ENCODE measurements around the gene C10orf53.

The C10orf53 gene

GRCh38 chr10:49688920-49689319 lies 9.5 kb downstream of the C10orf53 start:
- TF ChIP-seq EZH2phosphoT487 (IDR thresholded peaks at IDR 0.05; ENCODE audit: borderline replicate concordance, low read length), result no peak
- TF ChIP-seq, protein P1, sequence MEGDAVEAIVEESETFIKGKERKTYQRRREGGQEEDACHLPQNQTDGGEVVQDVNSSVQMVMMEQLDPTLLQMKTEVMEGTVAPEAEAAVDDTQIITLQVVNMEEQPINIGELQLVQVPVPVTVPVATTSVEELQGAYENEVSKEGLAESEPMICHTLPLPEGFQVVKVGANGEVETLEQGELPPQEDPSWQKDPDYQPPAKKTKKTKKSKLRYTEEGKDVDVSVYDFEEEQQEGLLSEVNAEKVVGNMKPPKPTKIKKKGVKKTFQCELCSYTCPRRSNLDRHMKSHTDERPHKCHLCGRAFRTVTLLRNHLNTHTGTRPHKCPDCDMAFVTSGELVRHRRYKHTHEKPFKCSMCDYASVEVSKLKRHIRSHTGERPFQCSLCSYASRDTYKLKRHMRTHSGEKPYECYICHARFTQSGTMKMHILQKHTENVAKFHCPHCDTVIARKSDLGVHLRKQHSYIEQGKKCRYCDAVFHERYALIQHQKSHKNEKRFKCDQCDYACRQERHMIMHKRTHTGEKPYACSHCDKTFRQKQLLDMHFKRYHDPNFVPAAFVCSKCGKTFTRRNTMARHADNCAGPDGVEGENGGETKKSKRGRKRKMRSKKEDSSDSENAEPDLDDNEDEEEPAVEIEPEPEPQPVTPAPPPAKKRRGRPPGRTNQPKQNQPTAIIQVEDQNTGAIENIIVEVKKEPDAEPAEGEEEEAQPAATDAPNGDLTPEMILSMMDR (IDR thresholded peaks at IDR 0.05; ENCODE audit: low read depth, low read length, poor library complexity, severe bottlenecking), result no peak
- H3K27me3 ChIP-seq (ENCODE audit: control insufficient read depth, low read length), result peaks cover 32% of the 10 kb centered on the region
- H3K4me1 ChIP-seq (ENCODE audit: control insufficient read depth, low read length), result no peaks in the 10 kb centered on the region
- H3K9me2 ChIP-seq (replicated peaks; ENCODE audit: control insufficient read depth, low read length), result no peaks in the 10 kb centered on the region
- H3K79me2 ChIP-seq (ENCODE audit: control insufficient read depth, low read length), result no peaks in the 10 kb centered on the region
- H3K27ac ChIP-seq (ENCODE audit: low read depth, low read length), result no peak overlapping the region
- H4K20me1 ChIP-seq (ENCODE audit: control insufficient read depth, insufficient read depth, low read depth, low read length), result no peaks in the 10 kb centered on the region
- H3K4me3 ChIP-seq (ENCODE audit: low read length), result no peak overlapping the region
- no peak overlapping the region for H3K4me2 ChIP-seq (ENCODE audit: low read length)
- no peaks in the 10 kb centered on the region for H3K9me3 ChIP-seq (ENCODE audit: control insufficient read depth, insufficient read depth, low read length)
- no peaks in the 10 kb centered on the region for H3F3A ChIP-seq (ENCODE audit: control insufficient read depth, insufficient read depth)
- H3K36me3 ChIP-seq (ENCODE audit: control insufficient read depth, low read length), result no peaks in the 10 kb centered on the region

DNA sequence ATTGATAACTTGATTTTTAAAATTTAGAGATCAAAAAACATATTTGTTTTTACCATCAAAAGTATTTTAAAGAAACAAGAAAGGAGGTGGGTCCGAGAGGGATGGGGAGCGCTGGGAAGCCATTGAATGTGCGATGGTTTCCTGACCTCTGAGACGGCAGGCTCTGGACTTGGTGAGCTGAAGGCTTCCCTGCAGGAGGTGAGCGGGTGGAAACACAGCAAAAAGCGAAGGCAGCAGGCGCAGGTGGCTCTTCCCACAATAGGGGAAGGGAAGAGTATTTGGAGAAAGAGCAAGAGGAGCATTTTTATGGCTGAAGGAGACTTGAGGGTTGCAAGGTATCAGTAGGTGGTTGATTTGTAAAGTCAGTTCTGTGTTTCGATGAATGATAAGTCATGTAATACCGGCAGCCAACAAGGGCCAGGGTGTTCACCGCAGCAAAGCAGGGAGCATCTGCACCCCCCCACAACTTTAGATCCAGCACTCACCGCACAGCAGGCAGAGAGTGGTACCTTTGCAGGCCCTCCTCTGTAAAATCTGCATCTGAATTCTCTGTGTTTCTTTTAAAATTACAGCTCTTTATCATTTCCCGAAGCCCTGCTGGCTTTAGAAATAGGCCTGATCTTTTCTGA lies 10.5 kb downstream of the C10orf53 start:
- H3K4me1 ChIP-seq (ENCODE audit: control insufficient read depth, low read length), result no peaks in the 10 kb centered on the region
- H3K79me2 ChIP-seq (ENCODE audit: control insufficient read depth, low read length), result no peaks in the 10 kb centered on the region
- no peaks in the 10 kb centered on the region for H3K36me3 ChIP-seq (ENCODE audit: control insufficient read depth, low read length)
- no peak overlapping the region for H3K4me2 ChIP-seq (ENCODE audit: low read length)
- TF ChIP-seq, protein P1 (IDR thresholded peaks at IDR 0.05; ENCODE audit: low read depth, low read length, poor library complexity, severe bottlenecking), result no peak
- no peak for TF ChIP-seq EZH2phosphoT487 (IDR thresholded peaks at IDR 0.05; ENCODE audit: borderline replicate concordance, low read length)
- no peaks in the 10 kb centered on the region for H3K9me3 ChIP-seq (ENCODE audit: control insufficient read depth, insufficient read depth, low read length)
- H4K20me1 ChIP-seq (ENCODE audit: control insufficient read depth, insufficient read depth, low read depth, low read length), result no peaks in the 10 kb centered on the region
- H3F3A ChIP-seq (ENCODE audit: control insufficient read depth, insufficient read depth), result no peaks in the 10 kb centered on the region
- no peak overlapping the region for H3K27ac ChIP-seq (ENCODE audit: low read depth, low read length)
- no peak overlapping the region for H3K4me3 ChIP-seq (ENCODE audit: low read length)
- H3K27me3 ChIP-seq (ENCODE audit: control insufficient read depth, low read length), result peaks cover 32% of the 10 kb centered on the region
- H3K9me2 ChIP-seq (replicated peaks; ENCODE audit: control insufficient read depth, low read length), result no peaks in the 10 kb centered on the region

DNA sequence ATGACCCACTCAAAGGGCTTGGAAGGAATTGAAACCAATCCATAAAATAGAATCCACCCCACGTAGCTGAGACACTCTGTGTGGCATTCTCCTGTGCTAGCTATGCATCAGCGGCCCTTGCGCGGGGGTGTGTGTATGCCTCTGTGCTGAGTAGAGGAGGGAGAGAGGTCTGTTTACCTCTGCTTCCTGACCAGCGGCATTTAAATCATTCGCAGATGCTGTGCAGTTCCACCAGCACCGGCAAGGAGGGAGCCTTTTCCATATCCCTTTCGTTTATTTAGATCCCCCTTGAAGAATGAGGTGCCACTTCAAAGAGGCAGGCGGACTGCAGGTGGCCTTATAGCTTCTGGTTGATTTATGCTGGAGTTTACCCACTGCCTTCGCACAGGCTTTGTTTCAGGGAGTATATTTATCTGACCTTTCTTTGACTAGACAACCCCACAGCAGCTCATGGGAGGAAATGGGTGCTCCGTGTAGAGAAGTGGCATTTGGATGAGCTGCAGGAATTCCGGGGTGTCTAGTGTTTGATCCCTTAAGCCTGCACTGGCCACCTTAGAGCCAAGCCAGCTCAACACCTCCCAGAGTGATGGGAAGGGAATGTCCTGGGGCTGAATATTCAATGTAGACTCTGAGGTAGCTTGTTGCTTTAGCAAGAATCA lies 11.4 kb downstream of the C10orf53 start:
- H3K4me2 ChIP-seq (ENCODE audit: low read length), result no peak overlapping the region
- H3K27ac ChIP-seq (ENCODE audit: low read depth, low read length), result no peak overlapping the region
- H3K79me2 ChIP-seq (ENCODE audit: control insufficient read depth, low read length), result no peaks in the 10 kb centered on the region
- no peaks in the 10 kb centered on the region for H3F3A ChIP-seq (ENCODE audit: control insufficient read depth, insufficient read depth)
- H4K20me1 ChIP-seq (ENCODE audit: control insufficient read depth, insufficient read depth, low read depth, low read length), result no peaks in the 10 kb centered on the region
- no peaks in the 10 kb centered on the region for H3K36me3 ChIP-seq (ENCODE audit: control insufficient read depth, low read length)
- H3K4me3 ChIP-seq (ENCODE audit: low read length), result no peak overlapping the region
- no peaks in the 10 kb centered on the region for H3K9me2 ChIP-seq (replicated peaks; ENCODE audit: control insufficient read depth, low read length)
- peaks cover 32% of the 10 kb centered on the region for H3K27me3 ChIP-seq (ENCODE audit: control insufficient read depth, low read length)
- H3K4me1 ChIP-seq (ENCODE audit: control insufficient read depth, low read length), result no peaks in the 10 kb centered on the region
- no peak for TF ChIP-seq EZH2phosphoT487 (IDR thresholded peaks at IDR 0.05; ENCODE audit: borderline replicate concordance, low read length)
- TF ChIP-seq, protein P1 (IDR thresholded peaks at IDR 0.05; ENCODE audit: low read depth, low read length, poor library complexity, severe bottlenecking), result no peak
- H3K9me3 ChIP-seq (ENCODE audit: control insufficient read depth, insufficient read depth, low read length), result no peaks in the 10 kb centered on the region

Measured in DOHH2 (cell line).